Measurements from ENCODE around the gene SKA1. TPM values are rescaled to one million over a fixed set of nuclear protein-coding genes. Genes with fewer than 3 reads are reported as not detected.

SKA1 gene
- total RNA-seq, 4 donors from 2014 or later: 0.45 TPM; not detected in 3

DNA sequence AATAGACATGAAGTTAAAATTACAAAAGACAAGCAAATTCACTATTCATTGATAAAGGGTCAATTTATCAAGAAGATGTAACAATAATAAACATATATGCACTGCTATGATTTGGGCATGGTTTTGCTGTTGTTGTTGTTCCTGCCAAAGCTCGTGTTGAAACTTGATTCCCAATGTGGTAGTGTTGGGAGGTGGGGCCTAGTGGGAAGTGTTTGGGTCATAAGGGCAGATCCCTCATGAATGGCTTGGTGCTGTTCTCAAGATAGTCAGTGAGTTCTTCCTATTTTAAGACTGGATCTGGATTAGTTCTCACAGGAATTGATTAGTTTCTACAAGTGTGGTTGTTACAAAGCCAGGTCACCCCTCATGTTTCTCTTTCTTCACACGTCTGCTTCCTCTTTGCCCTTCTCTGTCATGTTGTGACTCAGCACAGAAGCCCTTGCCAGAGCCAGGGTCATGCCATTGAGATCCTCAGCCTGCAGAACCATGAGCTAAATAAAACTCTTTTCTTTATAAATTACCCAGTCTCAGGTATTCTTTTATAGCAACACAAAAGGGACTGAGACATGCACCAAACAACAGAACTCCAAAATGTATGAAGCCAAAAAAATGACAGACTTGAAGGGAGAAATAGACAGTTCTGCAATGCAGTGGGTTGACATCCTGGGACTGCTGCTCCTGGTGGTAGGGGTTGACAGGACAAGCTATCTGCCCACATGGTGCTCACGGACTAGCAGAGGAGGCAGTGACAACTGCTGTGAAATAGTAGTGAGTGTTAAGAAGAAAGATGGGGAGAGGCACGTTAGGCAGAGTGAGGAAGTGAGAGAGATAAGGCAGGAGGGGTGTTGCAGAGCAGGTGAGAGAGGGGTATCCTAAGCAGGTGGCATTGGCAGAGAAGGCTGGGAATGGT is 18.6 kb upstream of the SKA1 start:
- Histone ChIP-seq H3K36me3 (no peaks in the 10 kb centered on the region), H3K27ac (no peak overlapping the region), H3K27me3 (no peaks in the 10 kb centered on the region), H3K4me1 (no peaks in the 10 kb centered on the region), H3K4me3 (replicated peaks in 1 of 3) (no peak overlapping the region), H3K9me3 (no peaks in the 10 kb centered on the region)
- WGBS, 2 donors: 44 to 58% methylated on average over 4 of the region's 4 CpGs
- TF ChIP-seq POLR2A (IDR thresholded peaks at IDR 0.05): no peak
- TF ChIP-seq CTCF (IDR thresholded peaks at IDR 0.05): no peak
- intact Hi-C loops (cut with DNase I): loop anchor here (10.0 kb wide), 1 partner anchor 71 kb away; the partner anchor contains the start of genes CXXC1 and MBD1
- no peak for DNase-seq

DNA sequence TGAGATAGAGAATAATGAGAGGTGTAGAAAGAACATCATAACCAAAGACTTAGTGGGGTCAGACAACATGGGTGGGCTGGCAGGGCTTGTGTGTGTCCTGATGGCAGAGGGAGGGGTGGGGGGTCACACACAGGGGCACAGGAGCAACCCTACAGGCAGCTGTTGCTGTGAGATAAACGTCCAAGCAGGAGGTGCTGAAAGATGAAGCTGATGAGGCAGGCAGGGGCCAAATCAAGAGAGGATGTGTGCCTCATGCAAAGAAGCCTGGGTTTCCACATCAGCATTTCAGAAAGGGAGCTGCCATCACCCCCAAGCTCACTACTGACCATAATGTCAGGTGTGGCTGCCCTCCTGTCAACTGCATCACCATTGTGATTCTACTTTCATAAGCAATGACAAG is 16.0 kb upstream of the SKA1 start:
- no peaks in the 10 kb centered on the region for H3K9me3 ChIP-seq
- TF ChIP-seq POLR2A (IDR thresholded peaks at IDR 0.05) (no peak), CTCF (IDR thresholded peaks at IDR 0.05) (no peak)
- H3K27ac ChIP-seq: no peak overlapping the region
- no peak for DNase-seq
- no peak overlapping the region for H3K4me3 ChIP-seq (replicated peaks in 1 of 3)
- H3K36me3 ChIP-seq: no peaks in the 10 kb centered on the region
- no peaks in the 10 kb centered on the region for H3K27me3 ChIP-seq
- 5 to 17% methylated on average over 1 of the region's 1 CpG for WGBS, 2 donors
- intact Hi-C loops (cut with DNase I): loop anchor here (10.0 kb wide), 1 partner anchor 74 kb away; the partner anchor contains the start of genes CXXC1 and MBD1
- no peaks in the 10 kb centered on the region for H3K4me1 ChIP-seq

- H3K4me3 ChIP-seq (replicated peaks in 1 of 3): no peak overlapping the region
- no peaks in the 10 kb centered on the region for H3K9me3 ChIP-seq
- TF ChIP-seq CTCF (IDR thresholded peaks at IDR 0.05) (no peak), POLR2A (IDR thresholded peaks at IDR 0.05) (no peak)
- no peaks in the 10 kb centered on the region for H3K36me3 ChIP-seq
- H3K27me3 ChIP-seq: no peaks in the 10 kb centered on the region
- DNase-seq: no peak
- intact Hi-C loops (cut with DNase I): loop anchor here (10.0 kb wide), 1 partner anchor 75 kb away; the partner anchor contains the start of genes CXXC1 and MBD1
- WGBS, 2 donors: 77 to 80% methylated on average over 2 of the region's 2 CpGs
- H3K27ac ChIP-seq: no peak overlapping the region
- no peaks in the 10 kb centered on the region for H3K4me1 ChIP-seq
Observed at GRCh38 chr18:50359806-50360205, 15.0 kb upstream of the SKA1 start.

GRCh38 chr18:50360611-50361010 is 14.2 kb upstream of the SKA1 start:
- intact Hi-C loops (cut with DNase I): no loop called here
- Histone ChIP-seq H3K4me3 (replicated peaks in 1 of 3) (no peak overlapping the region), H3K4me1 (no peaks in the 10 kb centered on the region), H3K9me3 (no peaks in the 10 kb centered on the region), H3K27me3 (no peaks in the 10 kb centered on the region), H3K36me3 (no peaks in the 10 kb centered on the region), H3K27ac (no peak overlapping the region)
- no peak for TF ChIP-seq CTCF (IDR thresholded peaks at IDR 0.05)
- TF ChIP-seq POLR2A (IDR thresholded peaks at IDR 0.05): no peak
- no peak for DNase-seq
- 59 to 60% methylated on average over 2 of the region's 2 CpGs for WGBS, 2 donors

DNA sequence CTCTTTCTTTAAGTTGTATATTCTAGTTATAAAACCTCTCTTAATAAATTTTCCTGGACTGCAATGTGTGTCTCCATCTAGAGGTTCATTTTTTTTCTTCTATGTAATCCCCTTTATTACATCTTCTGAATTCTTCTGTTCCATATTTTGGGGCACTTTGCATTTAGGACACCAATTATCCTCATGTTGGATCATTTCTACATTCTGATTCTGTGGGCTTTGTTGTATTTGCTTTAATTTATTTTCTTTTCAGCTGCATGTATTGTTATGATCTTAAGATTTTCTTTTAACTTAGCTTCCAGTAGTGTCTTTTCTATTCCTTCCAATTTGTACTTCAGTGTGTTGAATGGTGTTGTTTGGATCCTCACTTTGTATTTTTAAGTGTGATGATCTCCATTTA is 5.2 kb upstream of the SKA1 start:
- no peak for TF ChIP-seq POLR2A (IDR thresholded peaks at IDR 0.05)
- no peak for TF ChIP-seq CTCF (IDR thresholded peaks at IDR 0.05)
- intact Hi-C loops (cut with DNase I): no loop called here
- Histone ChIP-seq H3K27ac (no peak overlapping the region), H3K36me3 (no peaks in the 10 kb centered on the region), H3K27me3 (no peaks in the 10 kb centered on the region), H3K4me1 (no peaks in the 10 kb centered on the region), H3K4me3 (replicated peaks in 1 of 3) (no peak overlapping the region), H3K9me3 (no peaks in the 10 kb centered on the region)
- no peak for DNase-seq

Measured in thyroid gland (tissue), 4 donors.